HG03175 (cell line): Measurements from ENCODE around the gene CPNE9.

Experiments
- ATAC-seq: cut with Tn5 transposase; IDR thresholded peaks from one replicate; pipeline ENCODE4 v1.9.1; 2021; ENCODE audit warnings: mild to moderate bottlenecking, moderate library complexity; ENCODE audit not compliant: unreplicated experiment

The CPNE9 gene

GRCh38 chr3:9715136-9715535, 11.5 kb downstream of the CPNE9 start:
- ATAC-seq: no peak

GRCh38 chr3:9715764-9716437, 12.3 kb downstream of the CPNE9 start:
- ATAC-seq: no peak

- no peak for ATAC-seq
Observed at GRCh38 chr3:9716801-9717555, 13.3 kb downstream of the CPNE9 start.

- ATAC-seq: no peak
Observed at GRCh38 chr3:9717563-9717962, 13.9 kb downstream of the CPNE9 start.

GRCh38 chr3:9718118-9718517, 14.5 kb downstream of the CPNE9 start:
- no peak for ATAC-seq

GRCh38 chr3:9721015-9721699, 17.5 kb downstream of the CPNE9 start:
- ATAC-seq: no peak

GRCh38 chr3:9721700-9722060, 18.0 kb downstream of the CPNE9 start:
- no peak for ATAC-seq

GRCh38 chr3:9725775-9726515, 22.3 kb downstream of the CPNE9 start:
- ATAC-seq: no peak

GRCh38 chr3:9727041-9727595, 23.5 kb downstream of the CPNE9 start:
- peak; percentile 27 for ATAC-seq

GRCh38 chr3:9727743-9728142, 24.1 kb downstream of the CPNE9 start:
- no peak for ATAC-seq

- no peak for ATAC-seq
Observed at GRCh38 chr3:9729419-9729818, 25.8 kb downstream of the CPNE9 start.

GRCh38 chr3:9730657-9731205, 27.1 kb downstream of the CPNE9 start:
- peak; percentile 40 for ATAC-seq

- peak; percentile 92 for ATAC-seq
Observed at GRCh38 chr3:9731206-9732079, 27.8 kb downstream of the CPNE9 start, which contains the start of gene BRPF1. Gene BRPF1 (plus strand): TSS chr3:9731735. CDS start chr3:9734141, 2,406 bp downstream.

- ATAC-seq: no peak
Observed at GRCh38 chr3:9732080-9732739, 28.6 kb downstream of the CPNE9 start.

GRCh38 chr3:9732740-9733115, 29.1 kb downstream of the CPNE9 start:
- ATAC-seq: no peak

GRCh38 chr3:9736831-9737230, 33.2 kb downstream of the CPNE9 start:
- no peak for ATAC-seq

GRCh38 chr3:9739181-9739580, 35.5 kb downstream of the CPNE9 start:
- no peak for ATAC-seq

- ATAC-seq: no peak
Observed at GRCh38 chr3:9742560-9742959, 38.9 kb downstream of the CPNE9 start.

- no peak for ATAC-seq
Observed at GRCh38 chr3:9743548-9743947, 39.9 kb downstream of the CPNE9 start.
